Right kidney (tissue), 1 donor: ENCODE results near the gene FNDC3B.
"Not testable (repeated sequence)": the region's sequence is repeated elsewhere in the genome, so short reads cannot be mapped to it uniquely, and the experiment has no call there.

Experiments used
- DNase-seq: peaks from one replicate; pipeline ENCODE4 v3.0.0-alpha.2; 2016

The FNDC3B gene

DNA sequence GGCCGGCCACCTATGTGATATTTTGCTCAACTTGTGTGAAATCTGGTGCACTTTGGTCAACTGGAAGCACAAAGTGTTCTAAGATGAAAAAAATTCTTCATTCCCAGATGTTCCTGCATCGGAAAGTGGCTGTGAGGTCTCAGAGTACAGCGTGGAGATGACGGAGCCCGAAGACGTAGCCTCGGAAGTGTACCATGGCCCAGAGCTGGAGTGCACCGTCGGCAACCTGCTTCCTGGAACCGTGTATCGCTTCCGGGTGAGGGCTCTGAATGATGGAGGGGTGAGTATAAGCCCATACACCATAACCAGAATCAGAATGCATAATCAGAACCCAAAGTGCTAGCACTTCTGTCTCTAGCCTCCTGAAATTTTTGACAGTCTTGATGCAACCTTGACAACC, 304.6 kb downstream of the FNDC3B start:
- no peak for DNase-seq

DNA sequence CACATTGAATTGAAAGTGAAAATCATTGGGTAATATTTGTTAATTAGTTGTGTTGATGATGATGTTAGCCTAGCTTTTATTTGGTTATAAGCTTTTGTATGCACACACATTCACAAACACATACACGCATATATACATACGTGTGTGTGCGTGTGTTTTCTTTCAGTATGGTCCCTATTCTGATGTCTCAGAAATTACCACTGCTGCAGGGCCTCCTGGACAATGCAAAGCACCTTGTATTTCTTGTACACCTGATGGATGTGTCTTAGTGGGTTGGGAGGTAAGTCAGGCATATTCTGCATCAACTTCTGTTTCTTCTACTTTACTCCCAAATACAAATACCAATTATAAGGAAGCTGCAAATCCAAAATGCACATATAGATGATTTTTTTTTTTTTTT, 306.8 kb downstream of the FNDC3B start:
- no peak for DNase-seq

DNA sequence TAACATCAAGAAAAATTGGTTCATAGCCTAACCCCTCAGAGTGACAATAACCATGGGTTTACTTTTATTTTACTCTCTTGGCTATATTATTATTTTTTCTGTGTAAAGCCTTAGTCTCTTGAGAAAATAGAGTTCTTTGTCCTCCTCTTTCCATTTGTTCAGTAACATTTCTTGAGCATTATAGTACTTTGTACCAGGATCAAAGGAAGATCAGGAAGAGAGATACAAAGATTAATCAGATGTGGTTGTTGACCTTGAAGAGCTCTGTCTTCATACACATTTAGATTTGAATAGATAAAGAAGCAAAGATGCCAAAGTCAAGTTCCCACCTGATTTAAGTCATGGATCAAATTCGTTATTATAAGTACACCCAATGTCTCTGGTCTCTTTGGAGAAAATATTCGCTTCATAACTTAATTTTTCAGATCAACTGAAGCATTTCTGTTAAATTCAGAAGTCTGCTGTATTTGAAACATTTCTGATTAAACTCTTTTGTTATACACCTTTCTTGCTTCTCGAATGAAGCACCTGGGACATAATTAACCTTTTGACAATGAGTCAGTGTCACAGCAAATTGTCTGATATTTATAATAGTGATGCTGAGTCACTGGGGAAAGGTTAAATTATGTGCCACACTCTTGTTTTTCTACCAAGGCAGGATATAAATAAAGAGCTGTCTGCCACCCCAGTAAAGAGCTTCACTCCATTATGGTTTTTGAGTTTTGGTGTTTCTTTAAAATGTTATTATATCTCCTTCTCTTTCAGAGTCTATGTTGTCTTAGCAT, 308.7 kb downstream of the FNDC3B start:
- DNase-seq = no peak

DNA sequence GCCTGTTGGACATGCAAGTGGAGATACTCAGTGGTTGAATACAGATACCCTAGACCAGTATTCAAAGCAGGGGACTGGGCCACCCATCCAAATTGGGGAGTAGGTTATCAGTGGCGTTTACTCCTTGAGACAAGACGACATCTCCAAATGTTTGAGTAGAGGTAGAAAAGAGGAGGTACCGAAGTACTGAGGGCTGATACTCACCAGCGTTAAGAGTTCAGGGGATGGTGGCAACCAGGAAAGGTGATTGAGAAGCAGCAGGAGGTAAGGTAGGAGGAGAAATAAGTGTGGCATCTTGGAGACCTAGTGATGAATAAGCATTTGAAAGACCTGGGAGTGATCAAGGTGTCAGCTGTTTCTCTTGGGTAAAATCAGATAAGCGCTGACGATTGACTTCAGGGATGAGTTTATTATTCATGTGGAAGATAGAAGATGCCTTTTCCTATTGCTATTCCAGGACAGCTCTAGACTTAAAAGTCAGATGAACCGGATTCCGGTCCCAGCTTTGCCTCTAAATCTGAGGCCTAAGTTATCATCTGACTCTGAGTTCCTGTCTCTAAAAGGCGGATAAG, 312.6 kb downstream of the FNDC3B start:
- DNase-seq = no peak

DNA sequence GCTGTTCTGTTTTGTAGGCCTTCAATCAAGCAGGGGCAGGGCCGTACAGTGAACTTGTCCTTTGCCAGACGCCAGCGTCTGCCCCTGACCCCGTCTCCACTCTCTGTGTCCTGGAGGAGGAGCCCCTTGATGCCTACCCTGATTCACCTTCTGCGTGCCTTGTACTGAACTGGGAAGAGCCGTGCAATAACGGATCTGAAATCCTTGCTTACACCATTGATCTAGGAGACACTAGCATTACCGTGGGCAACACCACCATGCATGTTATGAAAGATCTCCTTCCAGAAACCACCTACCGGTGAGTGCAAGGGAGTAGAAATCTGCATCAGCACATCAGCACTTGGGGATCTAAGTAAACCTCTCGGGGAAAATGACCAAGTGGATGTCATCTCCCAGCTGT, 313.4 kb downstream of the FNDC3B start:
- no peak for DNase-seq

DNA sequence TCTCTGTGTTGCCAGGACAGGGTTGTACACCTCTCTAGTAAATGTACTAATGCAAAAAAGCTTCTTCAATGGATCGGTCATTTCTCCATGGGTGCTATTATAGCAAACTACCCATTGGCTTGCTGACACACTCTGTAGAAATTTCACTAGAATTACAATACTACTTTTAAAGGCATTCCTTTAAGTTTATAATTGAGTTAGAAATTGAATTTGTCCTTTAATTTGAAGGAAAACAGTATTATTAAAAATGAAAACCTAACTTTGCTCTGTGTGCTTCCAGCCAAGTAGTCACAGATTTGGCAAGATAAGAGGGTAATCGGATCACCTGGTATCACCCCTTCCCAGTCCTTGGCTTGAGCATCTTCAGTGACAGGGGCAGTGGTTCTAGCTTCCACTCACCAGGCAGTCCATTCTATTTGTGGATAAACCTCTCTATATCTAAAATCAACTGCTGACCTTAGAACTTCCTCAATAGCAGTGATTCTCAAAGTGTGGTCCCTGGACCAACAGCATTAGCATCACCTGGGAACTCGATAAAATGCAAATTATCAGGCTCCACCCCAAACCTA, 315.6 kb downstream of the FNDC3B start:
- DNase-seq = no peak

DNA sequence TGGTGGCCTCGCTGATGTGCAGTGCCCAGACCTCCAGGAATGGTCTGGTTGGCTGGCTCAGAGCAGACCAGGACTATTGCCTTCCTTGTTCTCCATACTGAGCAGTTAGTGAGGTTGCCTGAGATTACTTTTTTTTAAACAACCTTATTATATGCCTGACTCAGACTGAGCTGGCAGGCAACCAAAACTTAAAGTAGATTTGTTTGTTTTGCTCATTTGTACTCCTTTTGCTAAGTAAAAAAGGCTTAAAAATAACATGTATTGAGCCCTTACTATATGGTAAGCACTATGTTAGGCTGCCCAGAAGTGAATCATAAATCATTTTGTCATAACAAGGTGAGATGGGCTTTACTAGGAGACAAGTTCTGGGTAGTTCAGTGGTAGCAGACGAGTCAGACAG, 316.5 kb downstream of the FNDC3B start:
- no peak for DNase-seq

DNA sequence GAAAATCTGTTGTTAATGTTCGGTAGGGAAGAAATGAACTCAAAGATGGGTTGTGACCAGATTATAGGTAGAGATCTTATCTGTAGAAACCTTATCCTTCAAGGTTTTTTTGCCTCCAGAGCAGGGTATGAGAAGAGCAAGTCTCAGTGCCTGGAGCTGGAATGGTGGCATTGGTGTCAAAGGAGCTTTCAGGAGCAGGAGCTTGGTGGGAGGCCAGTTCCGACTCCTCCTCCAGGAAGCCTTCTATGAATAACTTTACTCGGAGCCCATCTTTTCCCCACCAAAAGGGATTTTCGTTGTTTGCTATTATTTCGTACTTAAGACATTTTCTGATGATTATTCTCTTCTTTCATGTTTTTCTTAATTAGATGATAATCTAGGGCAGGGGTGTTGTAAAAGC, 317.0 kb downstream of the FNDC3B start:
- no peak for DNase-seq

DNA sequence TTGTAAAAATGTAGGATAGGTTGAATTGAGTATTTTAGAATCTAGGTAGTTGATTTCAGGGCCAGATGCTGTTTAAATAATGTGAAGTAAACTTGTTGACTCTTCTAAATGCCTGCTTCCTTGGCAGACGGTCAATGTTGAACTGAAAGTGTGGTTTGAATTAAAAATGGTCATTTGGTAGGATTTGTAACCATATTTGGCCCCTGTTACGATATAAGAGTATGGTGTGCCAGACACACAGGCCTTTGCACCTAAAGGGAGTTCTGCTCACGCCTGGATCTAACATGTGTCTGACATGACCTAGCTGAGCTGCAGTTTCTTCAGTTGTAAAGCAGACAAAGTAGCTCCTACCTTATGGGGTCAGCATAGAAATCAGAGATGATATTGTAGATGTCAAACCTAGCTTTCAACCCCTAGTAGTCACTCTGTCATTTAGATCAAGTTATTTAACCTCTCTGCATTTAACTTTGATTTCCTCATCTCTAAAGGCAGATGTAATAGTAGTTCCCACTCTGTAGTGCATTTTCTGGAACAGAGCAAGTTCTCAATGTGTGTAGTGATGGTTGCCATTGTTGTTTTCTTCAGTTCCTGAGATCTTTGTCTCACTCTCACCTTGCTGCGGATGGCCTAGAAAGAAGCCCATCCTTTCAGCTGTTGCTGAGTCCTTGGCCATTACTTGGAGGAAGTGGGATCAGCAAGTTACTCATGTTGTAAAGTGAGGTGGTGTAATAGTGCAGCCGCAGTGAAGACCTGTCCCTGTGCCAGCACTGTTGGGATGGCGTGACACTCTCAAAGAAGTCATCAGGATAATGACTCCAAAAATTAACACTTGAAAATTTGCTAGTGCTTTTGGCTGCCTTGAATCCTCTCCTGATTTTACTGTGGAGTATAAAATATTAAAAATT, 318.7 kb downstream of the FNDC3B start:
- DNase-seq = no peak

DNA sequence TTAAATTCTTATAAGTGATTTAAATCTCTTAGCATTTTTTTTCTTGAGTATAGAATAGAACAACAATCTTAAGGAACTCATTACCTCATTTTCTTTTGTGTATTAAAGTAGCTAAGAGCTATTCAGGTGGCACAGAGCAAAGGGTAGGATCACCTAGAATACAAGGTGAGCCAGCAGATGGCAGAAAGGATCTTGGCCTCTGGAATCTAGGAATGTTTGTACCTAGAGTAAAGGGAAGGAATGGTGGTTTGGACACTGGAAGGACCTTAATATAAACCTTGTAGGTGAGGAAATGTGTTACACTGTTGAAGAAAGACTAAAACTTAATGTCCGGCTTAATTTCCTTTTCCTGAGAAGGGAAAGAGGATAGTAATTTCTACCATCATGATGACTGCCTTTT, 319.9 kb downstream of the FNDC3B start:
- no peak for DNase-seq

DNA sequence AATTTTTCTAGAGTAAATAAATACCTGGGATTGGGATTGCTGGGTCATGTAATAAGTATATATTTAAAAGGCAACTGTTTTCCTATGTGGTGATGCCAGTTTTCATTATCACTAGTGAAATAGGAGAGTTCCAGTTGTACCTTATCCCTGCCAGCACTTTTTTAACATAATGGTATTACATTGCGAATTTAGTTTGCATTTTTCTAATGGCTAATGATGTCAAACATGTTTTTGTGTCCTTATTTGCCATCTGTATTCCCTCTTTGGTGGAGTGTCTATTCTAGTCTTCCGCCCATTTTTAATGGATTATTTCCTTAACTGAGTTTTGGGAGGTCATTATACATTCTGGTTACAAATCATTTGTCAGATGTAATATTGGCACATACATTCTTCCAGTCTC, 320.6 kb downstream of the FNDC3B start:
- no peak for DNase-seq

DNA sequence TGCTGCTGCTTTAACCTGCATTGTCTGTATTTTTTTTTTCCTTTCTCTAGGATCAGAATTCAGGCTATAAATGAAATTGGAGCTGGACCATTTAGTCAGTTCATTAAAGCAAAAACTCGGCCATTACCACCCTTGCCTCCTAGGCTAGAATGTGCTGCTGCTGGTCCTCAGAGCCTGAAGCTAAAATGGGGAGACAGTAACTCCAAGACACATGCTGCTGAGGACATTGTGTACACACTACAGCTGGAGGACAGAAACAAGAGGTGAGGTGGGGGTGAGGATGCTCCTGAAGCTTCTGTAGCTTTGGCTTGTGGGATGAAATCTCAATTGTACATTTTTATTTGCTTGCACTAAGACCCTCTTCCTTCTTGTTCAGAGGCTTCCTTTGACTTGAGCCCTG, 323.2 kb downstream of the FNDC3B start:
- no peak for DNase-seq

DNA sequence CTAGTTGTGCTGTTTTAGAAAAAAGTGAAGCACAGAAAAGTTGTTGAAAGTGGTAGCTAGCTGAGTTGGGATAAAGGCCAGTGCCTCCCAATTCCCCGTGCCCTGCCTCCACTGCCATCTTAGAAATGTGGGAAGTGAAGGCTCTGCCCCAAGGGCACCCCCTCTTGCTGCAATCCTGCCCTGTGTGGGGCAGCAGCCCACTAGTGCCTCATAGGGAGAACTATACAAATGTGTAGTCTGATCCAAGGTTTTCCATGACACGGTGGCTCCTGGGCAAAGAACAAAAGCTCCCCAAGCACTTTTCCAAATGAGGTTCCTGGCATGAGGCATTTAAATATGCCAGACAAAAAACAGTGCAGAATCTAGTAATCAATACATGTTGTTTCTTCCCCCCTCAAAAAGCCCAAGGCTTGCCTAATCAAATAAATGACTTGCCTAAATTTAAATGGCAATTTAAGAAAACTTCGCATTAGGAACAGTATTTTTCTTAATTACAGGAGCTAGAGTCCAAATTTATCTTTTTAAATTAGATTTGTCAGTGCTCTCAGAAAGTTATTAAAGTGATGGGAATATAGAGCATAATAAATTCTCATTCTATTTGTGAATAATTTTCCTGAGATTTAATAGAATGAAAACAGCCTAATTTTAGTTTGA, 325.1 kb downstream of the FNDC3B start:
- DNase-seq = no peak

DNA sequence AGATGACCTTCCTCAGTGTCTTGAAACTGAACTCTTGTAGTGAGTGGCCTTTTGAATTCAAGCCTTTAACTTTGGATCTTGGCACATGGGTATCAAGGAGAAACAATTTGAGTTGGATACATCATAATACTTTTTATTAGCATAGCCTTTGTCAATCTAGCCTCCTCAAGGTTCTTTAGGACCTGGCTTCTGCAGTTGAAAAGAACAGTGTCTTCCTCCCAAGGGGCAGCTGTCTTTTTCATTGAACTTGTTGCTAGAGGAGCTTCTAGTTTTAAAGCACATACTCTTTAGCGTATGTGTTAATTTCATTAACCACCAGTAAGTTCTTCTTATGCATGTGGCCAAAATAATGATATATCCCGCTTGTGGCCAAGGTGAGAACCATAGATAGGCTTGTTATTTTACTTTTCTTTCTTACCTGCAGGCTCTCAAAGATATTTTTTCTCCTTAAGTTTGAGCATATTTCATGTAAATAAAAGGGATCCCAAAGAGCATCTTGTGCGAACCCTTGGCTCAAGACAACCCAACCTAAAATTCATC, 325.7 kb downstream of the FNDC3B start:
- no peak for DNase-seq

DNA sequence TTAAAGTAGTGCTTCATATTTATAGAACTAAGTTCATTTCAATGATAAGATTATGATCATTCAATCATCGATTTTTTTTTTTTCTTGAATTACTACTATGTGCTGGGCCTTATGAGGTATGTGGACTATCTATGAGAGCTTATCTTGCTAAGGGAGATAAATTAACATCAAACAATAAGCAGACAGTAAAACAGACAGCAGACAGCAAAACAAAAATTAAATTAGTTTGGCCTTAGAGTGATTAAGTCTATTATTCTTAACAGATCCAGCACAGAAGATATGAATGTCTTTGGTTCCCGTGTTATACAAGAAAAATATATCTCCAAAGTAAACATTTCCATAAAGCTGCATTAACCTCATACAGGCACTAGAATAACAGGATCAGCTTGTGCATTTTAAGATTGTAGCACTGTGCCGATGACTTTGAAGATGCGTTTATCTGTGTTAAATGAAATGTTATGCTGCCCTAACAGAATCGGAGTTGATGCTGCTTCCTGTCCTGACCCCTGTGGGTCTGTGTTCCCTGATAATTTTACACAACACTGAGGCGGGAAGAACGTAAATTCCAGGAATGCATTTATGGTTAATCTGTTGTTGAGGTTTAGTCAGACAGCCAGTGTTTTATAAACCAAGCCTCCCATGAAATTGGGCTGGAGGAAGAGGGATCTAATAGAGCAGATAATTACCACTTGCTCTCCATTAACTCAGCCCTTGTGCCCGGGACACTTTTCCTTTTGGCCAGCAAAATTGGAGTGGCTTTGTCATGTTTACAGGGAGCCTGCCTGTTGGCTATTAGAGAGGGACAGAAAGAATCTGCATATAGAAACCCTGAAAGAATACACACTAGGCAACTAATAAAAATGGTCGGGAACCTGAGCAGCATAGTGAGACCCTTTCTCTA, 328.1 kb downstream of the FNDC3B start:
- DNase-seq = no peak

DNA sequence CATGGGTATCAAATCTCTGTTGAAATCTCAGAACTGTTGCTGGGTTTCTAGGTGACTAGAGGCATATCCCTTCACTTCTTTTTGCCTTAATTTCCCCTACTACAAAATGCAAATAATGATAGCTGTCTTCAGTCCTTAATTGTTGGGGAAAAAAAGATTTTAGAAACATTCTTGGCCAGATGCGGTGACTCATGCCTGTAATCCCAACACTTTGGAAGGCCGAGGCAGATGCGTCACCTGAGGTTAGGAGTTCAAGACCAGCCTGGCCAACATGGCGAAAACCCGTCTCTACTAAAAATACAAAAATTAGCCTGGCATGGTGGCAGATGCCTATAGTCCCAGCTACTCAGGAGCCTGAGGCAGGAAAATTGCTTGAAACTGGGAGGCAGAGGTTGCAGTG, 329.2 kb downstream of the FNDC3B start:
- not testable (repeated sequence) for DNase-seq

DNA sequence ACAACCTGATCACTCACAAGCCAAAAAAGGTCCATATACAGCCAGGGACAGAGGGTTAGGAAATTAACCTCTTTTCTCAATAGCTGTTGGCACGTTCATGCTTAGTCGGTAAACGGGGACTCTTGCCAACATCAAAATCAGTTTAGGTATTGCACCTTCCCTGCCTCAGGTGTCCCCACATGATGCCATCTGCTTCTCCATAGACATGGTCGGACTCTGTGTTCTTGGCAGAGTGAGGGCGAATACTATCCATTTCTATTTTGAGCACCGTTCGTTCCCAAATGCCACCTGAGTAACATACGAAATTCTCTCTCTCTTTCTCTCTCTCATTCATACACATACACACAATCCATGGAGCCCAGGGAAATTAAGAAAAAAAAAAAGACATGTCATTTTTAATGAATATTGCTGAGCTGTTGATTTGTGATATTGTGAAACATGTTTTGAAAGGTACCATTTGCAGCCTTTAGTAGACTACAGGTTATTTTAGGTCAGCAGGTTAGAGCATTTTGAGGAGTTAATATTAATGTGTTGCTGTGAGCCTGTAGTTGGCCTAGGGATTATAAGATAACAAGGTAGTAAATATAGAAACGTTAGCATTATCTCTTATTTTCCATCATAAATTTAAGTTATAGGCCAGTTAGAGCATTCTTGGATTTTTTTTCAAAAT, 330.3 kb downstream of the FNDC3B start:
- DNase-seq = no peak

DNA sequence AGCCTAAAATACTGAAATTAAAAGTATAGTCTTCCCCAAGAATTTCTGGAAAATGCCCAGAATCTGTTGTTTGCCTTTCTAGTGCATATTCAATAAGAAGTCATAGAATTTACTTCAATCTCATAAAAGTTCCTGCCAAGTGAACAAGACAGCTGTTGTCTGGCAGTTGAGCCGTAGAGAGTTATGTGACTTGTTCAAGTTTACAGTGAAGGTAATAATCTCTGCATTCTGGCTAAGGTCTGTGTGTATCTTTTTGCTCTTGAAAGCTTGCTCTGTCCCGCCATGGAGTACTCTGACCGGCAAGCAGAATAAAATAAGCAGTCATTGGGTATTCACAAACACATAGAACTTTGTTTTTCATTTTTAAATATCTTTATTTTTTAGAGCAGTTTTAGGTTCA, 331.0 kb downstream of the FNDC3B start:
- DNase-seq = no peak

DNA sequence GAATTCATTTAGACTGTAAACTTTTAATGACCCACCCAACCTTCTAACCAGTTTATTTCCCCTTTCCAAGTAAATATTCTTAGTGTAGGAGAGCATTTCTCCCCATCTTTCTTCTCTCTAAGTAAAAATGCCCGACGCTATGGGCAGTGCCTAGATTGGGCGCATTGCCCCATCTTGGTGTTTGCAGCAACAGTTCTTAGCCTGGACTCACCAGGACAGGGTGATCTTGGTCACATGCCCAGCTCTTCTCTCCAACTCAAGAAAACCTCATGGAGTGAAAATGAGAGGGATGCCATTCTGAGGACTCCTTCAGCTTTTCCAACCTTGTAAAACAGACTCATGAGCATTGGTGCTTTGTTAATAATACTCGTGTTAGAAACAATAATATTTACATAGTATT, 332.2 kb downstream of the FNDC3B start:
- DNase-seq = no peak

DNA sequence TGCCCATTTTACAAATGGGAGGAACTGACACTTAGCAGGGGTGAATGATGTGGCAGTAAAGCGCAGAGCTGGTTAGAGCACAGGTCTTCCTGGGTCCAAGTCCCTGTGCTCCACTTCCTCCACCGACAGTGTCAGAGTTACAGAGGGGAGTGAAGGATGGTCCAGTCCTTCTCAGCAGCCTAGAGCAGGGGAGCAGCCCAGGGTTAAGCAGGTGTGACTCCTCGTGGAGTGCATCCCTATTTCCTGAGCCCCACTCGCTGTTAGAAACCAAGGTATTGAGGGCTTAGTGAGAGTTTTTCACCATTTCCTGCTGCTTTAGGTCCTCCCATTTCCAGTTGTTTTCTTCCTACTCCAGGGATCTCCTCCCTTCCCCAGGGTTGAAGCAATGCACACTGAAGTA, 333.5 kb downstream of the FNDC3B start:
- DNase-seq = no peak

DNA sequence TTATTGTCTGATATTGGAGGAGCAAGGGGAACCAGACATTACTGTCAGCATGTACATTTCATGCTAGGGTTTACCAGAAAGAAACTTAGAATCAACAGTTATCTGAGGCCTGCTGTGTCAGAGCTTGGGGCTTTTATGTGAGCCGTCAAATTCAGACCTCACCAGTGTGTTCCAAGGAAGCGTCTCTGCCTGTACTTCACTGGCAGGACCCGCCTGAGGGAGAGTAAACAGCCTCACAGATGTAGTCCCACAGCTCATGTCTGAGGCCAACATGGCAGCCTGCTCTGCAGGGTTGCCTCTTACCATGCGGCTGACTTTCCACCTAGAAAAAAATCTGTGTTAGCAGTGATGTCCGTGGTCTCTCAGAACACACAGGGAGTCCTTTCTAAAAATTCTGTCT, 334.5 kb downstream of the FNDC3B start:
- no peak for DNase-seq
